ENCODE results near the gene SOHLH2.

Gene SOHLH2

GRCh38 chr13:36142735-36143134 is 71.6 kb downstream of the SOHLH2 start:
- Histone ChIP-seq H3K27ac (ENCODE audit: low read depth, low read length, poor library complexity, severe bottlenecking) (no peak overlapping the region), H3K79me2 (ENCODE audit: insufficient read depth, low read length) (no peaks in the 10 kb centered on the region), H3K4me2 (ENCODE audit: low read length) (no peak overlapping the region), H3F3A (ENCODE audit: insufficient read depth, low read length) (no peaks in the 10 kb centered on the region), H3K9ac (ENCODE audit: low read length) (no peak overlapping the region), H3K27me3 (ENCODE audit: insufficient read depth, low read length) (no peaks in the 10 kb centered on the region), H3K4me1 (ENCODE audit: insufficient read depth, low read length, severe bottlenecking) (no peaks in the 10 kb centered on the region), H2AFZ (ENCODE audit: low read length) (no peak overlapping the region), H3K9me3 (ENCODE audit: low read length) (no peaks in the 10 kb centered on the region), H3K4me3 (ENCODE audit: low read depth, low read length, poor library complexity, severe bottlenecking) (no peak overlapping the region), H4K20me1 (ENCODE audit: insufficient read depth, low read length) (no peaks in the 10 kb centered on the region), H3K36me3 (ENCODE audit: insufficient read depth, low read length) (no peaks in the 10 kb centered on the region), H3K9me2 (ENCODE audit: low read depth, low read length) (no peaks in the 10 kb centered on the region)
- TF ChIP-seq, protein P1, sequence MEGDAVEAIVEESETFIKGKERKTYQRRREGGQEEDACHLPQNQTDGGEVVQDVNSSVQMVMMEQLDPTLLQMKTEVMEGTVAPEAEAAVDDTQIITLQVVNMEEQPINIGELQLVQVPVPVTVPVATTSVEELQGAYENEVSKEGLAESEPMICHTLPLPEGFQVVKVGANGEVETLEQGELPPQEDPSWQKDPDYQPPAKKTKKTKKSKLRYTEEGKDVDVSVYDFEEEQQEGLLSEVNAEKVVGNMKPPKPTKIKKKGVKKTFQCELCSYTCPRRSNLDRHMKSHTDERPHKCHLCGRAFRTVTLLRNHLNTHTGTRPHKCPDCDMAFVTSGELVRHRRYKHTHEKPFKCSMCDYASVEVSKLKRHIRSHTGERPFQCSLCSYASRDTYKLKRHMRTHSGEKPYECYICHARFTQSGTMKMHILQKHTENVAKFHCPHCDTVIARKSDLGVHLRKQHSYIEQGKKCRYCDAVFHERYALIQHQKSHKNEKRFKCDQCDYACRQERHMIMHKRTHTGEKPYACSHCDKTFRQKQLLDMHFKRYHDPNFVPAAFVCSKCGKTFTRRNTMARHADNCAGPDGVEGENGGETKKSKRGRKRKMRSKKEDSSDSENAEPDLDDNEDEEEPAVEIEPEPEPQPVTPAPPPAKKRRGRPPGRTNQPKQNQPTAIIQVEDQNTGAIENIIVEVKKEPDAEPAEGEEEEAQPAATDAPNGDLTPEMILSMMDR (IDR thresholded peaks at IDR 0.05; ENCODE audit: low read length): no peak
- no peak for TF ChIP-seq EZH2 (IDR thresholded peaks at IDR 0.05; ENCODE audit: borderline replicate concordance, low read length)

GRCh38 chr13:36135876-36136275 is 78.5 kb downstream of the SOHLH2 start:
- Histone ChIP-seq H3K79me2 (ENCODE audit: insufficient read depth, low read length) (no peaks in the 10 kb centered on the region), H3K4me3 (ENCODE audit: low read depth, low read length, poor library complexity, severe bottlenecking) (no peak overlapping the region), H3F3A (ENCODE audit: insufficient read depth, low read length) (no peaks in the 10 kb centered on the region), H3K4me1 (ENCODE audit: insufficient read depth, low read length, severe bottlenecking) (no peaks in the 10 kb centered on the region), H3K9me2 (ENCODE audit: low read depth, low read length) (no peaks in the 10 kb centered on the region), H3K27me3 (ENCODE audit: insufficient read depth, low read length) (no peaks in the 10 kb centered on the region), H3K4me2 (ENCODE audit: low read length) (no peak overlapping the region), H3K9ac (ENCODE audit: low read length) (no peak overlapping the region), H3K9me3 (ENCODE audit: low read length) (no peaks in the 10 kb centered on the region), H3K36me3 (ENCODE audit: insufficient read depth, low read length) (no peaks in the 10 kb centered on the region), H4K20me1 (ENCODE audit: insufficient read depth, low read length) (no peaks in the 10 kb centered on the region), H2AFZ (ENCODE audit: low read length) (no peak overlapping the region), H3K27ac (ENCODE audit: low read depth, low read length, poor library complexity, severe bottlenecking) (no peak overlapping the region)
- TF ChIP-seq, protein P1 (IDR thresholded peaks at IDR 0.05; ENCODE audit: low read length): no peak
- no peak for TF ChIP-seq EZH2 (IDR thresholded peaks at IDR 0.05; ENCODE audit: borderline replicate concordance, low read length)

GRCh38 chr13:36134632-36135031 is 79.7 kb downstream of the SOHLH2 start:
- Histone ChIP-seq H2AFZ (ENCODE audit: low read length) (no peak overlapping the region), H3K4me2 (ENCODE audit: low read length) (no peak overlapping the region), H3K9me3 (ENCODE audit: low read length) (no peaks in the 10 kb centered on the region), H3K27ac (ENCODE audit: low read depth, low read length, poor library complexity, severe bottlenecking) (no peak overlapping the region), H3K79me2 (ENCODE audit: insufficient read depth, low read length) (no peaks in the 10 kb centered on the region), H3K9ac (ENCODE audit: low read length) (no peak overlapping the region), H4K20me1 (ENCODE audit: insufficient read depth, low read length) (no peaks in the 10 kb centered on the region), H3K9me2 (ENCODE audit: low read depth, low read length) (no peaks in the 10 kb centered on the region), H3K36me3 (ENCODE audit: insufficient read depth, low read length) (no peaks in the 10 kb centered on the region), H3K4me3 (ENCODE audit: low read depth, low read length, poor library complexity, severe bottlenecking) (no peak overlapping the region), H3K4me1 (ENCODE audit: insufficient read depth, low read length, severe bottlenecking) (no peaks in the 10 kb centered on the region), H3K27me3 (ENCODE audit: insufficient read depth, low read length) (no peaks in the 10 kb centered on the region), H3F3A (ENCODE audit: insufficient read depth, low read length) (no peaks in the 10 kb centered on the region)
- TF ChIP-seq, protein P1 (IDR thresholded peaks at IDR 0.05; ENCODE audit: low read length): no peak
- TF ChIP-seq EZH2 (IDR thresholded peaks at IDR 0.05; ENCODE audit: borderline replicate concordance, low read length): no peak
